C4-2B (cell line): ENCODE measurements around the gene LYPD6.

ENCODE experiments used
- H3K27ac ChIP-seq: fragments of 450-650 bp; 2 replicates; pipeline ENCODE4 v1.5.1; 2017
- CTCF ChIP-seq: fragments of 450-650 bp; conservative IDR thresholded peaks from 2 replicates; pipeline ENCODE4 v1.5.1; 2017; ENCODE audit warnings: mild to moderate bottlenecking
- ZFX ChIP-seq: fragments of 450-650 bp; IDR thresholded peaks from 2 replicates; pipeline ENCODE4 v1.6.1; 2017

The LYPD6 gene

GRCh38 chr2:149353421-149353820 lies 23.0 kb downstream of the LYPD6 start:
- TF ChIP-seq CTCF (no peak), ZFX (no peak)
- no peak overlapping the region for H3K27ac ChIP-seq

- TF ChIP-seq ZFX (no peak), CTCF (no peak)
- H3K27ac ChIP-seq = no peak overlapping the region
These were observed 25.5 kb downstream of the LYPD6 start for GRCh38 chr2:149355716-149356422.

- no peak overlapping the region for H3K27ac ChIP-seq
- TF ChIP-seq CTCF = no peak
- no peak for TF ChIP-seq ZFX
These were observed 26.7 kb downstream of the LYPD6 start for GRCh38 chr2:149357058-149357457.

GRCh38 chr2:149360106-149360505 lies 29.7 kb downstream of the LYPD6 start:
- TF ChIP-seq CTCF (no peak), ZFX (no peak)

GRCh38 chr2:149363958-149364357 lies 33.6 kb downstream of the LYPD6 start:
- TF ChIP-seq ZFX (no peak), CTCF (no peak)
- no peak overlapping the region for H3K27ac ChIP-seq

More at GRCh38 chr2:149360106-149360505, 29.7 kb downstream of the LYPD6 start:
- H3K27ac ChIP-seq = no peak overlapping the region

GRCh38 chr2:149364839-149365238 lies 34.5 kb downstream of the LYPD6 start:
- no peak for TF ChIP-seq ZFX
- no peak for TF ChIP-seq CTCF
- H3K27ac ChIP-seq = no peak overlapping the region

GRCh38 chr2:149365931-149366583 lies 35.7 kb downstream of the LYPD6 start:
- H3K27ac ChIP-seq = no peak overlapping the region
- TF ChIP-seq CTCF (no peak), ZFX (no peak)
